H1 (cell line): Measurements from ENCODE around the gene MREG. TPM values are rescaled to one million over a fixed set of nuclear protein-coding genes. Genes with fewer than 3 reads are reported as not detected.

Experiments used
- CTCF ChIA-PET: fragments of 300-600 bp; sonication (Branson Sonifier 250); formaldehyde crosslinking; loops from one replicate; lab custom pipeline; 2021; ENCODE audit not compliant: partially characterized antibody; lab: Charles Lee
- POLR2A ChIA-PET: fragments of 300-600 bp; sonication (Branson Sonifier 250); formaldehyde crosslinking; loops from one replicate; lab custom pipeline; 2021; ENCODE audit warnings: inconsistent platforms; ENCODE audit not compliant: partially characterized antibody; lab: Charles Lee
- DNase-seq, 2 experiments: peaks; one replicate each; pipeline versions ENCODE4 v3.0.0 to v3.0.0-alpha.2; 2010 to 2022; ENCODE audit warnings: low spot score in 2 of 2, low read depth in 1 of 2, mixed read lengths in 1 of 2
- FAIRE-seq: peaks from 2 replicates; lab custom pipeline; 2011; peaks lifted over from hg19 to GRCh38; lab: Jason Lieb, UNC
- H2AFZ ChIP-seq: 2 replicates; pipeline ENCODE4 v1.8.1; 2012; ENCODE audit warnings: low read length, inconsistent platforms
- H2AK5ac ChIP-seq: 2 replicates; pipeline ENCODE4 v1.6.1; 2013; ENCODE audit warnings: low read depth, low read length
- H2BK120ac ChIP-seq: replicated peaks from 2 replicates; pipeline ENCODE3; 2013; ENCODE audit warnings: low read depth, low read length, inconsistent platforms
- H2BK12ac ChIP-seq: 2 replicates; pipeline ENCODE4 v1.6.1; 2013; ENCODE audit warnings: low read depth, low read length
- H2BK15ac ChIP-seq: 2 replicates; pipeline ENCODE4 v1.6.1; 2013; ENCODE audit warnings: low read length
- H2BK20ac ChIP-seq: 2 replicates; pipeline ENCODE4 v1.6.1; 2013; ENCODE audit warnings: low read length
- H2BK5ac ChIP-seq: 2 replicates; pipeline ENCODE4 v1.6.1; 2013; ENCODE audit warnings: low read depth, low read length
- H3K14ac ChIP-seq: 2 replicates; pipeline ENCODE4 v1.6.1; 2013; ENCODE audit warnings: inconsistent platforms; ENCODE audit not compliant: insufficient read length
- H3K18ac ChIP-seq: 2 replicates; pipeline ENCODE4 v1.6.1; 2013; ENCODE audit warnings: low read length; ENCODE audit errors: extremely low read depth
- H3K23ac ChIP-seq: 2 replicates; pipeline ENCODE4 v1.6.1; 2013; ENCODE audit warnings: inconsistent platforms; ENCODE audit not compliant: insufficient read length
- H3K23me2 ChIP-seq: 2 replicates; pipeline ENCODE4 v1.6.1; 2013; ENCODE audit warnings: low read depth, low read length
- H3K27ac ChIP-seq: 2 replicates; pipeline ENCODE4 v1.6.1; 2011; ENCODE audit warnings: low read depth, low read length, inconsistent platforms
- H3K27me3 ChIP-seq, 4 experiments: replicated peaks in 1 of 4; 1 replicate in 1 of 4; 2 replicates in 3 of 4; pipeline versions ENCODE4 v1.6.1 to v1.8.1; 2011 to 2013; ENCODE audit warnings: low read length in 3 of 4, mild to moderate bottlenecking in 3 of 4, inconsistent platforms in 2 of 4, mixed read lengths in 2 of 4, moderate library complexity in 1 of 4; ENCODE audit not compliant: control insufficient read depth in 3 of 4, insufficient read depth in 3 of 4; ENCODE audit errors: extremely low read depth in 1 of 4
- H3K36me3 ChIP-seq, 4 experiments: 2 replicates each; pipeline versions ENCODE4 v1.6.1 to v1.8.1; 2011 to 2013; ENCODE audit warnings: mild to moderate bottlenecking in 4 of 4, low read length in 3 of 4, moderate library complexity in 2 of 4, control low read depth in 1 of 4, inconsistent platforms in 1 of 4; ENCODE audit not compliant: insufficient read depth in 4 of 4, control insufficient read depth in 2 of 4
- H3K4ac ChIP-seq: replicated peaks from 2 replicates; pipeline ENCODE3; 2013; ENCODE audit warnings: low read length, low read depth, mixed read lengths, inconsistent platforms; ENCODE audit not compliant: insufficient read length
- H3K4me1 ChIP-seq, 4 experiments: replicated peaks in 1 of 4; 1 replicate in 1 of 4; 2 replicates in 3 of 4; pipeline versions ENCODE4 v1.6.1 to v1.8.1; 2011 to 2013; ENCODE audit warnings: low read length in 3 of 4, inconsistent platforms in 2 of 4, mixed read lengths in 1 of 4; ENCODE audit not compliant: insufficient read depth in 4 of 4, control insufficient read depth in 3 of 4
- H3K4me2 ChIP-seq, 2 experiments: 2 replicates each; pipeline versions ENCODE4 v1.6.1 to v1.8.1; 2011 to 2013; ENCODE audit warnings: low read depth in 2 of 2, low read length in 2 of 2, control low read depth in 1 of 2, inconsistent platforms in 1 of 2, mild to moderate bottlenecking in 1 of 2; ENCODE audit not compliant: insufficient read depth in 1 of 2
- H3K4me3 ChIP-seq, 4 experiments: fragments of 200-600, 300-600 bp in 1 of 4; sonication (generic), shearing (Covaris generic), sonication (Bioruptor Twin) in 1 of 4; 2 replicates each; pipeline versions ENCODE4 v1.5.1 to v1.8.1; 2011 to 2016; ENCODE audit warnings: low read length in 4 of 4, low read depth in 3 of 4, control low read depth in 2 of 4, inconsistent platforms in 2 of 4, mild to moderate bottlenecking in 2 of 4, mixed read lengths in 1 of 4, moderate library complexity in 1 of 4; ENCODE audit not compliant: insufficient read depth in 2 of 4; ENCODE audit errors: extremely low read depth in 1 of 4
- H3K56ac ChIP-seq: replicated peaks from 2 replicates; pipeline ENCODE3; 2013; ENCODE audit warnings: low read depth, mild to moderate bottlenecking, mixed read lengths, low read length, inconsistent platforms; ENCODE audit not compliant: insufficient read length
- H3K79me1 ChIP-seq: 2 replicates; pipeline ENCODE4 v1.6.1; 2013; ENCODE audit warnings: low read depth, low read length, control low read depth
- H3K79me2 ChIP-seq, 2 experiments: 2 replicates each; pipeline versions ENCODE4 v1.6.1 to v1.8.1; 2012 to 2013; ENCODE audit warnings: low read length in 2 of 2, mild to moderate bottlenecking in 2 of 2, inconsistent platforms in 1 of 2; ENCODE audit not compliant: insufficient read depth in 2 of 2, control insufficient read depth in 1 of 2
- H3K9ac ChIP-seq, 4 experiments: replicated peaks in 1 of 4; 1 replicate in 1 of 4; 2 replicates in 3 of 4; pipeline versions ENCODE4 v1.6.1 to v1.8.1; 2011 to 2013; ENCODE audit warnings: low read depth in 3 of 4, low read length in 3 of 4, control low read depth in 2 of 4, mild to moderate bottlenecking in 2 of 4, moderate library complexity in 2 of 4, inconsistent platforms in 1 of 4; ENCODE audit errors: extremely low read depth in 1 of 4
- H3K9me3 ChIP-seq, 2 experiments: 2 replicates each; pipeline versions ENCODE4 v1.6.1 to v1.8.1; 2012 to 2013; ENCODE audit warnings: mild to moderate bottlenecking in 2 of 2, moderate library complexity in 2 of 2, control low read depth in 1 of 2, inconsistent platforms in 1 of 2, low read depth in 1 of 2, low read length in 1 of 2, mixed read lengths in 1 of 2; ENCODE audit not compliant: insufficient read depth in 2 of 2
- H4K20me1 ChIP-seq, 2 experiments: replicated peaks in 1 of 2; 2 replicates each; pipeline versions ENCODE3 to v1.8.1; 2011 to 2013; ENCODE audit warnings: inconsistent platforms in 2 of 2, low read length in 2 of 2, mild to moderate bottlenecking in 1 of 2; ENCODE audit not compliant: insufficient read depth in 2 of 2, control insufficient read depth in 1 of 2
- H4K5ac ChIP-seq: 2 replicates; pipeline ENCODE4 v1.6.1; 2013; ENCODE audit warnings: low read length, low read depth, mixed read lengths, inconsistent platforms; ENCODE audit not compliant: insufficient read length
- H4K8ac ChIP-seq: 2 replicates; pipeline ENCODE4 v1.8.0; 2013; ENCODE audit warnings: mild to moderate bottlenecking, moderate library complexity, low read length, inconsistent platforms; ENCODE audit not compliant: insufficient read depth; ENCODE audit errors: extremely low read depth
- H4K91ac ChIP-seq: replicated peaks from 2 replicates; pipeline ENCODE3; 2013; ENCODE audit warnings: low read length, mixed read lengths, inconsistent platforms; ENCODE audit not compliant: insufficient read length
- CHD2 ChIP-seq: IDR thresholded peaks from 2 replicates; pipeline ENCODE4 v1.6.1; 2012; ENCODE audit warnings: low read length, improper control_type of control experiment
- EGR1 ChIP-seq: IDR thresholded peaks from 2 replicates; pipeline ENCODE4 v1.6.1; 2011; ENCODE audit warnings: low read depth, low read length, borderline replicate concordance
- FOSL1 ChIP-seq: IDR thresholded peaks from 2 replicates; pipeline ENCODE4 v1.6.1; 2011; ENCODE audit warnings: mild to moderate bottlenecking, low read depth, low read length, moderate library complexity; ENCODE audit not compliant: insufficient read depth
- GABPA ChIP-seq: IDR thresholded peaks from 2 replicates; pipeline ENCODE4 v1.6.1; 2011; ENCODE audit warnings: mild to moderate bottlenecking, low read length, moderate library complexity, borderline replicate concordance; ENCODE audit not compliant: insufficient read depth
- GTF2F1 ChIP-seq: IDR thresholded peaks from 2 replicates; pipeline ENCODE4 v1.6.1; 2012; ENCODE audit warnings: low read depth, low read length, improper control_type of control experiment, borderline replicate concordance
- KDM1A ChIP-seq: fragments of 200-600, 300-600 bp; sonication (generic); IDR thresholded peaks from 2 replicates; pipeline ENCODE4 v1.7.1; 2016; ENCODE audit warnings: mild to moderate bottlenecking, low read length, borderline replicate concordance
- MAFK ChIP-seq: IDR thresholded peaks from 2 replicates; pipeline ENCODE4 v1.6.1; 2012; ENCODE audit warnings: low read depth, mild to moderate bottlenecking, improper control_type of control experiment, low read length
- NANOG ChIP-seq: IDR thresholded peaks from 2 replicates; pipeline ENCODE4 v1.6.1; 2011; ENCODE audit warnings: low read length, low read depth, mild to moderate bottlenecking, inconsistent platforms; ENCODE audit not compliant: insufficient read depth, poor library complexity, severe bottlenecking
- RXRA ChIP-seq: IDR thresholded peaks from 2 replicates; pipeline ENCODE4 v1.6.1; 2011; ENCODE audit warnings: low read depth, mild to moderate bottlenecking, low read length, moderate library complexity; ENCODE audit not compliant: insufficient read depth
- SP4 ChIP-seq: IDR thresholded peaks from 2 replicates; pipeline ENCODE4 v1.6.1; 2012; ENCODE audit warnings: low read length, inconsistent platforms
- SUZ12 ChIP-seq: fragments of 200-600 bp; sonication (generic); IDR thresholded peaks from 2 replicates; pipeline ENCODE4 v1.6.1; 2012; ENCODE audit warnings: mild to moderate bottlenecking, inconsistent platforms, low read length, moderate library complexity, mixed read lengths
- TBP ChIP-seq: IDR thresholded peaks from 2 replicates; pipeline ENCODE4 v1.6.1; 2011; ENCODE audit warnings: low read depth, low read length, improper control_type of control experiment
- ZNF274 ChIP-seq: IDR thresholded peaks from 2 replicates; pipeline ENCODE4 v1.7.0; 2012; ENCODE audit warnings: low read length, borderline replicate concordance; ENCODE audit errors: extremely low read depth
- WGBS, 2 experiments: shearing (Covaris generic) in 1 of 2; methylation state at CpG; one replicate each; pipeline versions ENCODE4 v1.1.6 to v1.1.7; 2013 to 2015; ENCODE audit warnings: low lambda C conversion rate in 2 of 2, mixed read lengths in 2 of 2, inconsistent platforms in 1 of 2, low coverage in 1 of 2, missing lambda C conversion rate in 1 of 2; ENCODE audit not compliant: insufficient replicate concordance in 2 of 2, insufficient coverage in 1 of 2, insufficient read length in 1 of 2; ENCODE audit errors: extremely low coverage in 1 of 2, missing lambda C conversion rate in 1 of 2; 5-methylcytosine and 5-hydroxymethylcytosine counted together
- polyA plus RNA-seq, 7 experiments: library from polyadenylated mRNA; depleted of rRNA in 3 of 7; stranded (reverse) in 5 of 7; unstranded in 2 of 7; fragments of >200 nt in 5 of 7; fragments of 200-250 nt in 2 of 7; gene quantifications; 1 replicate in 5 of 7; 2 replicates in 1 of 7; 4 replicates in 1 of 7; pipeline versions ENCODE4 v1.2.1 to v1.2.3, GENCODE V29; 2011 to 2013; ENCODE audit warnings: missing spikeins in 2 of 7, mixed read lengths in 2 of 7
- total RNA-seq: library from RNA; stranded (reverse); fragmentation: NEBNext Ultra II Directional; extraction: Animal tissue kit (Norgen Biotek cat#: 25700); gene quantifications from 2 replicates; pipeline ENCODE4 v1.2.1, GENCODE V29; 2021

The MREG gene
- total and polyA plus RNA-seq, 2 of the 8 experiments (the other 6 are each of a cell fraction or from before 2014, with no cell fraction given), result 7.5 to 31.9 TPM

DNA sequence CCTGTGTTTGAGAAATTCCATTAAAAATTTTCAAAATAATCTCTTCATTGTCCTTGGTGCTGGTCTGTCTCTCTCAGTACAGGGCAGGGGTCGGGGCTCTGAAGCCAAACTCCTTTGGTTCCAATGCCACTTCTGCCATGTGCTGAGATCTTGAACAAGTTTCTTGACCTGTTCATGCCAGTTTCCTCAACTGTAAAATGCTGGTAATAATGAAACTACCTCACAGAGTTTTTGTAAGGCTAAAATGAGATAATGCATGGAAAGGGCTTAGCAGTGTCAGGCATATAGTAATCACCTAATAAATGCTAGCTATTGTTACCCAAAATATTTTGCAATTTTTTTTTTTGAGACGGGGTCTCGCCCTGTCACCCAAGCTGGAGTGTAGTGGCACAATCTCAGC, 16.9 kb upstream of the MREG start:
- Histone ChIP-seq H4K20me1 (peaks cover 0 to 4% of the 10 kb centered on the region in 2 experiments), H3K79me1 (no peaks in the 10 kb centered on the region), H2BK15ac (no peak overlapping the region), H3K14ac (no peak overlapping the region), H3K79me2 (no peaks in the 10 kb centered on the region), H2BK5ac (no peak overlapping the region), H3K56ac (no peak overlapping the region), H3K4ac (no peak overlapping the region), H3K27ac (no peak overlapping the region), H3K27me3 (no peaks in the 10 kb centered on the region), H4K91ac (no peak overlapping the region), H3K9ac (no peak overlapping the region), H4K8ac (no peak overlapping the region), H3K36me3 (peaks cover 0 to 5% (median 3%) of the 10 kb centered on the region in 4 experiments; a peak in 3 of 8 replicates), H2AK5ac (no peak overlapping the region), H3K9me3 (no peaks in the 10 kb centered on the region), H3K4me3 (no peak overlapping the region), H3K4me2 (no peak overlapping the region), H2BK20ac (no peak overlapping the region), H3K18ac (no peak overlapping the region), H4K5ac (no peak overlapping the region), H2AFZ (no peak overlapping the region), H2BK120ac (no peak overlapping the region), H3K23me2 (peaks cover 2% of the 10 kb centered on the region; the same call in 1 of the 2 replicates), H3K4me1 (peaks cover 0 to 3% (median 0%) of the 10 kb centered on the region in 4 experiments; a peak in 1 of 7 replicates), H2BK12ac (no peak overlapping the region), H3K23ac (no peak overlapping the region)
- WGBS, 2 experiments, result 85% methylated on average over 3 of the region's 3 CpGs; no CpG with 5 or more reads in 1 of the 2 experiments
- CTCF ChIA-PET, result interaction anchor here (0.6 to 11.7 kb wide), 4 partner anchors 10 to 189 kb away, joined by 3 to 165 read pairs (median 3); no protein-coding TSS in a partner anchor
- DNase-seq, result no peak
- POLR2A ChIA-PET, result no interaction called here
- FAIRE-seq, result no peak
- no peak for TF ChIP-seq SP4
- TF ChIP-seq GTF2F1, result no peak
- no peak for TF ChIP-seq MAFK
- TF ChIP-seq TBP, result no peak
- no peak for TF ChIP-seq NANOG
- TF ChIP-seq RXRA, result no peak
- no peak for TF ChIP-seq ZNF274
- TF ChIP-seq EGR1, result no peak
- TF ChIP-seq SUZ12, result no peak
- TF ChIP-seq CHD2, result no peak
- TF ChIP-seq KDM1A, result no peak
- TF ChIP-seq GABPA, result no peak
- no peak for TF ChIP-seq FOSL1
